Prostate gland (tissue), 2 donors: ENCODE results near the gene DHX58. TPM values are rescaled to one million over a fixed set of nuclear protein-coding genes. Genes with fewer than 3 reads are reported as not detected.

Source experiments
- DNase-seq: peaks from one replicate; pipeline ENCODE4 v3.0.0-alpha.2; 2019; ENCODE audit warnings: low spot score
- H3K27ac ChIP-seq, 2 donors: fragments of 200-600 bp; sonication (generic); 2 replicates each; pipeline ENCODE4 v1.5.1; 2017 to 2019
- H3K27me3 ChIP-seq: fragments of 200-600 bp; sonication (generic); replicated peaks from 2 replicates; pipeline ENCODE4 v1.5.1; 2019; ENCODE audit not compliant: insufficient read depth
- H3K36me3 ChIP-seq, 2 donors: fragments of 200-600 bp; sonication (generic); 1 replicate in 1 of 2; 2 replicates in 1 of 2; pipeline versions ENCODE4 v1.5.1 to v1.8.1; 2017 to 2019
- H3K4me1 ChIP-seq: fragments of 200-600 bp; sonication (generic); replicated peaks from 2 replicates; pipeline ENCODE4 v1.5.1; 2019
- H3K4me3 ChIP-seq, 2 donors: fragments of 200-600 bp; sonication (generic); 2 replicates each; pipeline ENCODE4 v1.5.1; 2017 to 2019
- H3K9me3 ChIP-seq: fragments of 200-600 bp; sonication (generic); 2 replicates; pipeline ENCODE4 v1.5.1; 2017
- CTCF ChIP-seq, 4 experiments: fragments of 200-600 bp in 2 of 4; fragments of 450-650 bp in 2 of 4; sonication (generic) in 2 of 4; IDR thresholded peaks; 1 replicate in 3 of 4; 2 replicates in 1 of 4; pipeline ENCODE4 v1.5.1; 2016 to 2019; ENCODE audit warnings: antibody characterized with exemption in 4 of 4, mild to moderate bottlenecking in 2 of 4, moderate library complexity in 2 of 4
- POLR2A ChIP-seq: fragments of 450-650 bp; IDR thresholded peaks from one replicate; pipeline ENCODE4 v1.6.1; 2016; ENCODE audit warnings: antibody characterized with exemption, mild to moderate bottlenecking
- POLR2AphosphoS5 ChIP-seq: sonication (generic); formaldehyde crosslinking; IDR thresholded peaks from one replicate; pipeline ENCODE4 v1.6.1; 2017; ENCODE audit warnings: antibody characterized with exemption
- WGBS: methylation state at CpG from one replicate; pipeline ENCODE4 v1.1.5; 2018; 5-methylcytosine and 5-hydroxymethylcytosine counted together
- intact Hi-C: fragments of 100-400 bp; cut with DNase I; formaldehyde crosslinking; loops from one replicate; pipeline ENCODE4 v1.14.2; 2022
- total RNA-seq, 2 donors: library from RNA; depleted of rRNA; stranded (reverse); fragments of >200 nt; gene quantifications; one replicate each; pipeline ENCODE4 v1.1.0, GENCODE V29; 2016

Gene DHX58
- total RNA-seq, 2 donors from 2014 or later = 26.7 to 38.6 TPM

- no peak for TF ChIP-seq POLR2A
- TF ChIP-seq CTCF (IDR thresholded peaks at IDR 0.05) = no peak
- TF ChIP-seq POLR2AphosphoS5 = no peak
- DNase-seq = no peak
- Histone ChIP-seq H3K4me1 (no peaks in the 10 kb centered on the region), H3K4me3 (no peak overlapping the region), H3K27ac (no peak overlapping the region), H3K9me3 (no peaks in the 10 kb centered on the region), H3K36me3 (peaks cover 0 to 5% of the 10 kb centered on the region in 2 donors), H3K27me3 (no peaks in the 10 kb centered on the region)
- intact Hi-C loops = no loop called here
- WGBS = 100% methylated on average over 2 of the region's 2 CpGs
Observed at GRCh38 chr17:42106009-42106408, 6.5 kb downstream of the DHX58 start.

- H3K36me3 ChIP-seq = peaks cover 0 to 5% of the 10 kb centered on the region in 2 donors
- no peaks in the 10 kb centered on the region for H3K27me3 ChIP-seq
- intact Hi-C loops = no loop called here
Observed at GRCh38 chr17:42104264-42104663, 8.2 kb downstream of the DHX58 start.

GRCh38 chr17:42103221-42103954 lies 9.1 kb downstream of the DHX58 start:
- intact Hi-C loops = no loop called here
- Histone ChIP-seq H3K9me3 (no peaks in the 10 kb centered on the region), H3K4me3 (no peak overlapping the region), H3K4me1 (no peaks in the 10 kb centered on the region), H3K27me3 (no peaks in the 10 kb centered on the region), H3K27ac (no peak overlapping the region), H3K36me3 (peaks cover 0 to 5% of the 10 kb centered on the region in 2 donors)
- TF ChIP-seq POLR2A = no peak
- no peak for TF ChIP-seq CTCF (IDR thresholded peaks at IDR 0.05)
- TF ChIP-seq POLR2AphosphoS5 = no peak
- no peak for DNase-seq
- WGBS = 87% methylated on average over 11 of the region's 11 CpGs

More at GRCh38 chr17:42104264-42104663, 8.2 kb downstream of the DHX58 start:
- Histone ChIP-seq H3K27ac (no peak overlapping the region), H3K9me3 (no peaks in the 10 kb centered on the region), H3K4me1 (no peaks in the 10 kb centered on the region), H3K4me3 (no peak overlapping the region)
- WGBS = 78% methylated on average over 3 of the region's 3 CpGs
- TF ChIP-seq POLR2A (no peak), CTCF (IDR thresholded peaks at IDR 0.05) (no peak), POLR2AphosphoS5 (no peak)
- DNase-seq = no peak

- intact Hi-C loops = no loop called here
- TF ChIP-seq CTCF (IDR thresholded peaks at IDR 0.05) (peak; percentile 29 to 74 (median 72)), POLR2A (no peak)
- H3K4me3 ChIP-seq = no peak overlapping the region
- WGBS = 40% methylated on average over 14 of the region's 14 CpGs
- H3K4me1 ChIP-seq = no peaks in the 10 kb centered on the region
- H3K27me3 ChIP-seq = no peaks in the 10 kb centered on the region
- no peak overlapping the region for H3K27ac ChIP-seq
- H3K9me3 ChIP-seq = no peaks in the 10 kb centered on the region
- peaks cover 0 to 5% of the 10 kb centered on the region in 2 donors for H3K36me3 ChIP-seq
- DNase-seq = peak; percentile 48
Observed at GRCh38 chr17:42101513-42102292, 10.8 kb downstream of the DHX58 start.
